A673 (cell line): Measurements from ENCODE around the gene ELOVL5. TPM values are rescaled to one million over a fixed set of nuclear protein-coding genes. Genes with fewer than 3 reads are reported as not detected.

Experiments used
- BruUV-seq: library from RNA; stranded (reverse); fragments of 400-500 nt; replicated peaks from 2 replicates; lab custom pipeline; 2021; lab: Mats Ljungman, UMichigan
- CTCF ChIA-PET: fragments of 300-600 bp; sonication (Branson Sonifier 250); formaldehyde crosslinking; loops from one replicate; lab custom pipeline; 2022; ENCODE audit warnings: antibody characterized with exemption; lab: Charles Lee
- POLR2A ChIA-PET: fragments of 300-600 bp; sonication (Branson Sonifier 250); formaldehyde crosslinking; loops from one replicate; lab custom pipeline; 2022; ENCODE audit warnings: antibody characterized with exemption; ENCODE audit not compliant: low non-redundant PET; lab: Charles Lee
- DNase-seq: peaks from one replicate; pipeline ENCODE4 v3.0.0-alpha.2; 2015; ENCODE audit warnings: low spot score
- H3K27ac ChIP-seq: fragments of 200-600 bp; sonication (generic); 2 replicates; pipeline ENCODE4 v1.5.1; 2016; ENCODE audit warnings: mixed run types, low read depth, mild to moderate bottlenecking, mixed read lengths, antibody characterized with exemption, low read length; ENCODE audit not compliant: poor library complexity, severe bottlenecking
- H3K27me3 ChIP-seq: fragments of 200-600 bp; sonication (generic); replicated peaks from 2 replicates; pipeline ENCODE4 v1.6.1; 2017; ENCODE audit warnings: mixed run types, low read depth, mild to moderate bottlenecking, mixed read lengths, antibody characterized with exemption, low read length; ENCODE audit not compliant: insufficient read depth, poor library complexity
- H3K36me3 ChIP-seq: fragments of 200-600 bp; sonication (generic); 2 replicates; pipeline ENCODE4 v1.6.1; 2016; ENCODE audit warnings: mixed run types, mild to moderate bottlenecking, mixed read lengths, antibody characterized with exemption, low read length; ENCODE audit not compliant: insufficient read depth, poor library complexity, severe bottlenecking
- H3K4me1 ChIP-seq: fragments of 200-600 bp; sonication (generic); 2 replicates; pipeline ENCODE4 v1.6.1; 2017; ENCODE audit warnings: mixed run types, mild to moderate bottlenecking, mixed read lengths, antibody characterized with exemption, low read length; ENCODE audit not compliant: insufficient read depth, poor library complexity, severe bottlenecking
- H3K4me3 ChIP-seq: fragments of 200-600 bp; sonication (generic); 2 replicates; pipeline ENCODE4 v1.5.1; 2016; ENCODE audit warnings: low read depth, mixed run types, mild to moderate bottlenecking, mixed read lengths, low read length; ENCODE audit not compliant: poor library complexity, severe bottlenecking
- H3K9me3 ChIP-seq: fragments of 200-600 bp; sonication (generic); 2 replicates; pipeline ENCODE4 v1.6.1; 2016; ENCODE audit warnings: mixed run types, low read depth, mild to moderate bottlenecking, mixed read lengths, antibody characterized with exemption, low read length; ENCODE audit not compliant: poor library complexity, severe bottlenecking
- CTCF ChIP-seq: fragments of 300-800, 200-600 bp; sonication (generic); conservative IDR thresholded peaks from 2 replicates; pipeline ENCODE4 v1.5.1; 2017; ENCODE audit warnings: low read depth, mild to moderate bottlenecking, antibody characterized with exemption, low read length, moderate library complexity, mixed read lengths
- EZH2 ChIP-seq: fragments of 200-600 bp; sonication (generic); IDR thresholded peaks from 2 replicates; pipeline ENCODE4 v1.6.1; 2017; ENCODE audit warnings: borderline replicate concordance, low read depth, mild to moderate bottlenecking, mixed read lengths, antibody characterized with exemption, low read length; ENCODE audit not compliant: poor library complexity, severe bottlenecking
- intact Hi-C: fragments of 100-400 bp; cut with micrococcal nuclease; formaldehyde crosslinking; loops from one replicate; pipeline ENCODE4 v1.10.0; 2022; ENCODE audit not compliant: unreplicated experiment
- total RNA-seq: library from RNA; stranded (reverse); gene quantifications from 2 replicates; pipeline ENCODE4 v1.2.3, GENCODE V29; 2021

Gene ELOVL5
- total RNA-seq, 1 experiment from 2014 or later = 98.5 TPM

GRCh38 chr6:53293691-53294090, 55.1 kb downstream of the ELOVL5 start:
- BruUV-seq = no TSS peak
- POLR2A ChIA-PET = no interaction called here
- H3K9me3 ChIP-seq = no peaks in the 10 kb centered on the region
- H3K27ac ChIP-seq = no peak overlapping the region
- no peaks in the 10 kb centered on the region for H3K27me3 ChIP-seq
- no peak for TF ChIP-seq CTCF
- TF ChIP-seq EZH2 = no peak
- no peak for DNase-seq
- peaks cover 3% of the 10 kb centered on the region for H3K4me1 ChIP-seq
- intact Hi-C loops = no loop called here
- H3K36me3 ChIP-seq = peaks cover 15% of the 10 kb centered on the region
- H3K4me3 ChIP-seq = no peak overlapping the region
- CTCF ChIA-PET = no interaction called here

GRCh38 chr6:53290537-53291510, 57.9 kb downstream of the ELOVL5 start:
- TF ChIP-seq EZH2 = no peak
- TF ChIP-seq CTCF = no peak
- H3K36me3 ChIP-seq = peaks cover 15% of the 10 kb centered on the region
- no peaks in the 10 kb centered on the region for H3K27me3 ChIP-seq
- BruUV-seq = no TSS peak
- ChIA-PET CTCF (no interaction called here), POLR2A (no interaction called here)
- H3K9me3 ChIP-seq = no peaks in the 10 kb centered on the region
- no peak overlapping the region for H3K4me3 ChIP-seq
- DNase-seq = no peak
- intact Hi-C loops = no loop called here
- H3K27ac ChIP-seq = no peak overlapping the region
- H3K4me1 ChIP-seq = no peaks in the 10 kb centered on the region

- POLR2A ChIA-PET = no interaction called here
- DNase-seq = no peak
- Histone ChIP-seq H3K27me3 (no peaks in the 10 kb centered on the region), H3K4me3 (no peak overlapping the region), H3K9me3 (no peaks in the 10 kb centered on the region), H3K36me3 (peaks cover 7% of the 10 kb centered on the region), H3K4me1 (no peaks in the 10 kb centered on the region), H3K27ac (no peak overlapping the region)
- no peak for TF ChIP-seq EZH2
- no peak for TF ChIP-seq CTCF
- no TSS peak for BruUV-seq
- CTCF ChIA-PET = no interaction called here
- intact Hi-C loops = no loop called here
Observed at GRCh38 chr6:53287336-53288225, 61.2 kb downstream of the ELOVL5 start.
